ENCODE measurements around the gene AKAP1.

The AKAP1 gene

DNA sequence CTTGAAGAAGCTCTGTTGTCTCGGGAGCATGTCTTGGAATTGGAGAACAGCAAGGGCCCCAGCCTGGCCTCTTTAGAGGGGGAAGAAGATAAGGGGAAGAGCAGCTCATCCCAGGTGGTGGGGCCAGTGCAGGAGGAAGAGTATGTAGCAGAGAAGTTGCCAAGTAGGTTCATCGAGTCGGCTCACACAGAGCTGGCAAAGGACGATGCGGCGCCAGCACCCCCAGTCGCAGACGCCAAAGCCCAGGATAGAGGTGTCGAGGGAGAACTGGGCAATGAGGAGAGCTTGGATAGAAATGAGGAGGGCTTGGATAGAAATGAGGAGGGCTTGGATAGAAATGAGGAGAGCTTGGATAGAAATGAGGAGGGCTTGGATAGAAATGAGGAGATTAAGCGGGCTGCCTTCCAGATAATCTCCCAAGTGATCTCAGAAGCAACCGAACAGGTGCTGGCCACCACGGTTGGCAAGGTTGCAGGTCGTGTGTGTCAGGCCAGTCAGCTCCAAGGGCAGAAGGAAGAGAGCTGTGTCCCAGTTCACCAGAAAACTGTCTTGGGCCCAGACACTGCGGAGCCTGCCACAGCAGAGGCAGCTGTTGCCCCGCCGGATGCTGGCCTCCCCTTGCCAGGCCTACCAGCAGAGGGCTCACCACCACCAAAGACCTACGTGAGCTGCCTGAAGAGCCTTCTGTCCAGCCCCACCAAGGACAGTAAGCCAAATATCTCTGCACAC lies 21.2 kb downstream of the AKAP1 start:
- ATAC-seq (ENCODE audit: low read depth) (no peak), DNase-seq (ENCODE audit: low spot score) (no peak)
- Histone ChIP-seq H3K4me3 (ENCODE audit: severe bottlenecking) (no peak overlapping the region), H3K27me3 (ENCODE audit: insufficient read depth, poor library complexity, severe bottlenecking) (no peaks in the 10 kb centered on the region), H3K27ac (ENCODE audit: poor library complexity, severe bottlenecking) (peak overlapping the region; percentile 58), H3K36me3 (ENCODE audit: low read depth) (peaks cover 26% of the 10 kb centered on the region), H3K9me3 (ENCODE audit: severe bottlenecking) (no peaks in the 10 kb centered on the region), H3K4me1 (ENCODE audit: insufficient read depth, poor library complexity, severe bottlenecking) (peaks cover 15% of the 10 kb centered on the region)
- peak; percentile 7 for TF ChIP-seq CTCF (IDR thresholded peaks at IDR 0.05; ENCODE audit: poor library complexity, severe bottlenecking)

DNA sequence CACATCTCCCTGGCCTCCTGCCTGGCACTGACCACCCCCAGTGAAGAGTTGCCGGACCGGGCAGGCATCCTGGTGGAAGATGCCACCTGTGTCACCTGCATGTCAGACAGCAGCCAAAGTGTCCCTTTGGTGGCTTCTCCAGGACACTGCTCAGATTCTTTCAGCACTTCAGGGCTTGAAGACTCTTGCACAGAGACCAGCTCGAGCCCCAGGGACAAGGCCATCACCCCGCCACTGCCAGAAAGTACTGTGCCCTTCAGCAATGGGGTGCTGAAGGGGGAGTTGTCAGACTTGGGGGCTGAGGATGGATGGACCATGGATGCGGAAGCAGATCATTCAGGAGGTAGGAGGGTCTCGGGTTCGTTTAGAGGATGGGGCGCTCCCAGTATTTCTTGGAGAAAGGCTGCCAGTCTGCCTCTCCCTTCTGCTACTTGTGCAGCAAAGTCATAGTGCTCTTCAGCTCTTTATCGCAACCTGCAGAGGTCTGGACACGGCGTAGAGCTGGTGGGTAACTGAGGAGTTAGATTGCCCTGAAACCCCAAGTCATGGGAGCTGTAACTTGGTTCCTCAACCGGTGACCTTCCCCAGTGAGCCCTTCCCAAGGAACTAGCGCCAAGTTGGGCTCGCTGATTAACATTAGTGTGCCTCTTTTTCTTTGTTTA lies 21.9 kb downstream of the AKAP1 start:
- TF ChIP-seq CTCF (IDR thresholded peaks at IDR 0.05; ENCODE audit: poor library complexity, severe bottlenecking): no peak
- no peak for DNase-seq (ENCODE audit: low spot score)
- Histone ChIP-seq H3K36me3 (ENCODE audit: low read depth) (peaks cover 33% of the 10 kb centered on the region), H3K4me1 (ENCODE audit: insufficient read depth, poor library complexity, severe bottlenecking) (peaks cover 15% of the 10 kb centered on the region), H3K27ac (ENCODE audit: poor library complexity, severe bottlenecking) (peak overlapping the region; percentile 58), H3K4me3 (ENCODE audit: severe bottlenecking) (no peak overlapping the region), H3K9me3 (ENCODE audit: severe bottlenecking) (no peaks in the 10 kb centered on the region), H3K27me3 (ENCODE audit: insufficient read depth, poor library complexity, severe bottlenecking) (no peaks in the 10 kb centered on the region)
- peak; percentile 16; the same call in 2 of the 3 replicates for ATAC-seq (ENCODE audit: low read depth)

GRCh38 chr17:57107498-57108101 lies 22.6 kb downstream of the AKAP1 start:
- no peak for DNase-seq (ENCODE audit: low spot score)
- peaks cover 15% of the 10 kb centered on the region for H3K4me1 ChIP-seq (ENCODE audit: insufficient read depth, poor library complexity, severe bottlenecking)

DNA sequence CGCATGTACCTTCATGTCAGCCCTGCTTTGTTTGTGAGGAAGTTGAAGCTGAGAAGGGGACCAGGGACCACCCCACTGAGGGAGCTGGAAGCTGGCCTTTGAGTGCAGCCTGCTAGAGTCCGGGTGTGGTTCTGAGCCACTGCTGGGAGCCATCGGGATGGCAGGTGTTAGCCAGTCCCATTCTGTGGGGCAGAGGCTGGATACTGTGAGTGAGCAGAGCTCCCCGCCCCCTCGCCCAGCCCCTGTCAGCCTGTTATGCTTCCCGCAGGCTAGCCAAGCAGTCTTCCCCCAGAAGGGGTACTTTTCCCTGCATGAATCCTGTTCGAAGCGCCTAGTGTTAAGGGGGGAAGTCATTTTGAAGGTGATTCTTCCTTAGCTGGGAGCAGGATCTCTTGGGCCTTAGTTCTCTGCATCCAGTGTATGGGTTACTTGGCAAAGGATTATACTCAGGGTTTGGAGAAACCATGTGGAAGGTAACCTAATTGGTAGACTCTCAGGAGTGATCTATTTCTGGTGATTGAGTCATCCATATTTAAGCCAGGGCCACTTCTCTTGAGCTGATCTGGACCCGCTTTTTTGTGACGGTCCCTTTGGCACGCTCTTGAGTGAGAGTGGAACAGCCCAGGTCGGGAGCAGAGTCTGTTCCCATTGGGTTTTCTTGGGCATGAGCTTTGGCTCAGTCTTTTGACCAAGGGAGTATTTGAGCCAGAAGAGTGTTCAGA lies 23.8 kb downstream of the AKAP1 start:
- DNase-seq (ENCODE audit: low spot score) (no peak), ATAC-seq (ENCODE audit: low read depth) (no peak)
- no peak for TF ChIP-seq CTCF (IDR thresholded peaks at IDR 0.05; ENCODE audit: poor library complexity, severe bottlenecking)
- Histone ChIP-seq H3K4me3 (ENCODE audit: severe bottlenecking) (no peak overlapping the region), H3K4me1 (ENCODE audit: insufficient read depth, poor library complexity, severe bottlenecking) (peaks cover 15% of the 10 kb centered on the region), H3K27ac (ENCODE audit: poor library complexity, severe bottlenecking) (peak overlapping the region; percentile 58), H3K9me3 (ENCODE audit: severe bottlenecking) (no peaks in the 10 kb centered on the region), H3K27me3 (ENCODE audit: insufficient read depth, poor library complexity, severe bottlenecking) (no peaks in the 10 kb centered on the region), H3K36me3 (ENCODE audit: low read depth) (peaks cover 42% of the 10 kb centered on the region)

More at GRCh38 chr17:57107498-57108101, 22.6 kb downstream of the AKAP1 start:
- H3K9me3 ChIP-seq (ENCODE audit: severe bottlenecking): no peaks in the 10 kb centered on the region
- H3K36me3 ChIP-seq (ENCODE audit: low read depth): peaks cover 39% of the 10 kb centered on the region
- H3K27ac ChIP-seq (ENCODE audit: poor library complexity, severe bottlenecking): peak overlapping the region; percentile 58
- H3K27me3 ChIP-seq (ENCODE audit: insufficient read depth, poor library complexity, severe bottlenecking): no peaks in the 10 kb centered on the region
- peak; percentile 89 for ATAC-seq (ENCODE audit: low read depth)
- no peak for TF ChIP-seq CTCF (IDR thresholded peaks at IDR 0.05; ENCODE audit: poor library complexity, severe bottlenecking)
- no peak overlapping the region for H3K4me3 ChIP-seq (ENCODE audit: severe bottlenecking)
